ENCODE data around the gene C2CD4C. TPM values are rescaled to one million over a fixed set of nuclear protein-coding genes. Genes with fewer than 3 reads are reported as not detected.

Gene C2CD4C
- total and polyA plus RNA-seq, 2 of the 13 experiments (the other 11 are each of a cell fraction or from before 2014, with no cell fraction given): not detected

- no peak for TF ChIP-seq PAX8 (CRISPR knock-in tag; IDR thresholded peaks at IDR 0.05; ENCODE audit: borderline replicate concordance)
- no peak for TF ChIP-seq LBX2 (CRISPR knock-in tag; IDR thresholded peaks at IDR 0.05; ENCODE audit: borderline replicate concordance)
- TF ChIP-seq HOXA5 (CRISPR knock-in tag; IDR thresholded peaks at IDR 0.05): no peak
- no peak for TF ChIP-seq IRF2 (CRISPR knock-in tag; IDR thresholded peaks at IDR 0.05)
- no peak for TF ChIP-seq SIX4 (CRISPR knock-in tag; IDR thresholded peaks at IDR 0.05)
- no peak for TF ChIP-seq ZNF18 (CRISPR knock-in tag; IDR thresholded peaks at IDR 0.05; ENCODE audit: insufficient replicate concordance)
- TF ChIP-seq ZNF709 (CRISPR knock-in tag; IDR thresholded peaks at IDR 0.05): no peak
- TF ChIP-seq ZNF558 (CRISPR knock-in tag; IDR thresholded peaks at IDR 0.05; ENCODE audit: borderline replicate concordance): no peak
- TF ChIP-seq E2F1 (CRISPR knock-in tag; IDR thresholded peaks at IDR 0.05): no peak
- TF ChIP-seq THYN1 (CRISPR knock-in tag; IDR thresholded peaks at IDR 0.05; ENCODE audit: borderline replicate concordance, low read depth): no peak
- no peak for TF ChIP-seq ELF4 (CRISPR knock-in tag; IDR thresholded peaks at IDR 0.05; ENCODE audit: borderline replicate concordance)
- no peak for TF ChIP-seq POGK (CRISPR knock-in tag; conservative IDR thresholded peaks at IDR 0.05)
- no peak for TF ChIP-seq ZNF691 (CRISPR knock-in tag; IDR thresholded peaks at IDR 0.05; ENCODE audit: borderline replicate concordance, low read depth)
- TF ChIP-seq GATA4 (IDR thresholded peaks at IDR 0.05; ENCODE audit: borderline replicate concordance, low read depth): no peak
- no peak for TF ChIP-seq GZF1 (CRISPR knock-in tag; IDR thresholded peaks at IDR 0.05)
- ChIA-PET POLR2A (no interaction called here), CTCF (ENCODE audit: low intra/inter-chr PET ratio, low total read pairs) (no interaction called here)
- in situ Hi-C loops (cut with HindIII; ENCODE audit: extremely low pct_ligation_motif_present, low pct_unique_long_range_greater_than_20kb) (no loop called here), intact Hi-C loops (cut with micrococcal nuclease; ENCODE audit: unreplicated experiment) (no loop called here)
- Histone ChIP-seq H3K4me1 (ENCODE audit: insufficient read depth, low read length) (0 out of 2 replicates have a peak, but pooled peaks cover 6% of the 10 kb centered on the region), H3K79me2 (ENCODE audit: insufficient read depth, low read length) (no peaks in the 10 kb centered on the region), H3K27ac (ENCODE audit: extremely low read length, insufficient read depth, low read length) (no peak overlapping the region), H3K36me3 (replicated peaks in 1 of 2; ENCODE audit: control insufficient read depth in 1 of 2, insufficient read depth in 2 of 2, low read length in 2 of 2) (no peaks in the 10 kb centered on the region), H2AFZ (ENCODE audit: low read length) (no peak overlapping the region), H3K4me3 (replicated peaks in 1 of 3; ENCODE audit: insufficient read depth in 1 of 3, low read depth in 2 of 3, low read length in 3 of 3) (no peak overlapping the region; a peak in 1 of 6 replicates), H3K9ac (ENCODE audit: insufficient read depth, low read depth, low read length) (no peak overlapping the region), H3K9me3 (ENCODE audit: low read length) (no peaks in the 10 kb centered on the region), H3K4me2 (ENCODE audit: low read depth, low read length) (peak overlapping the region; percentile 18; the same call in 1 of the 2 replicates), H4K20me1 (ENCODE audit: insufficient read depth, low read length) (0 out of 2 replicates have a peak, but pooled peaks cover 2% of the 10 kb centered on the region), H3K27me3 (ENCODE audit: control insufficient read depth in 1 of 2, insufficient read depth in 2 of 2, low read length in 2 of 2) (peaks cover 27 to 50% of the 10 kb centered on the region in 2 experiments)
- FAIRE-seq (no peak), ATAC-seq (no peak), DNase-seq (ENCODE audit: low spot score) (no peak)
- no TSS peak for BruUV-seq (replicated peaks)
- 12% methylated on average over 30 of the region's 38 CpGs for WGBS (ENCODE audit: low lambda C conversion rate)
Observed at GRCh38 chr19:401866-402511, 7.0 kb downstream of the C2CD4C start.
